ENCODE results near the gene ITPRID1.

ITPRID1 gene

GRCh38 chr7:31695859-31696614 lies 182.1 kb downstream of the ITPRID1 start:
- H3K4me3 ChIP-seq (ENCODE audit: low read depth, low read length) = no peak overlapping the region
- no peak for DNase-seq (ENCODE audit: low read depth)
- no peak for TF ChIP-seq CTCF (IDR thresholded peaks at IDR 0.05; ENCODE audit: low read depth, low read length, missing control alignments)

GRCh38 chr7:31699050-31699449 lies 185.2 kb downstream of the ITPRID1 start:
- DNase-seq (ENCODE audit: low read depth) = no peak
- H3K4me3 ChIP-seq (ENCODE audit: low read depth, low read length) = no peak overlapping the region
- no peak for TF ChIP-seq CTCF (IDR thresholded peaks at IDR 0.05; ENCODE audit: low read depth, low read length, missing control alignments)

- no peak for DNase-seq (ENCODE audit: low read depth)
- H3K4me3 ChIP-seq (ENCODE audit: low read depth, low read length) = no peak overlapping the region
- TF ChIP-seq CTCF (IDR thresholded peaks at IDR 0.05; ENCODE audit: low read depth, low read length, missing control alignments) = no peak
These were observed 188.5 kb downstream of the ITPRID1 start for GRCh38 chr7:31702354-31702753.

GRCh38 chr7:31705377-31705776 lies 191.5 kb downstream of the ITPRID1 start:
- TF ChIP-seq CTCF (IDR thresholded peaks at IDR 0.05; ENCODE audit: low read depth, low read length, missing control alignments) = no peak
- H3K4me3 ChIP-seq (ENCODE audit: low read depth, low read length) = no peak overlapping the region
- no peak for DNase-seq (ENCODE audit: low read depth)

GRCh38 chr7:31707089-31707488 lies 193.2 kb downstream of the ITPRID1 start:
- no peak overlapping the region for H3K4me3 ChIP-seq (ENCODE audit: low read depth, low read length)

More at GRCh38 chr7:31707089-31707488, 193.2 kb downstream of the ITPRID1 start:
- DNase-seq (ENCODE audit: low read depth) = no peak
- no peak for TF ChIP-seq CTCF (IDR thresholded peaks at IDR 0.05; ENCODE audit: low read depth, low read length, missing control alignments)
